ENCODE data around the gene EGF.

EGF gene

DNA sequence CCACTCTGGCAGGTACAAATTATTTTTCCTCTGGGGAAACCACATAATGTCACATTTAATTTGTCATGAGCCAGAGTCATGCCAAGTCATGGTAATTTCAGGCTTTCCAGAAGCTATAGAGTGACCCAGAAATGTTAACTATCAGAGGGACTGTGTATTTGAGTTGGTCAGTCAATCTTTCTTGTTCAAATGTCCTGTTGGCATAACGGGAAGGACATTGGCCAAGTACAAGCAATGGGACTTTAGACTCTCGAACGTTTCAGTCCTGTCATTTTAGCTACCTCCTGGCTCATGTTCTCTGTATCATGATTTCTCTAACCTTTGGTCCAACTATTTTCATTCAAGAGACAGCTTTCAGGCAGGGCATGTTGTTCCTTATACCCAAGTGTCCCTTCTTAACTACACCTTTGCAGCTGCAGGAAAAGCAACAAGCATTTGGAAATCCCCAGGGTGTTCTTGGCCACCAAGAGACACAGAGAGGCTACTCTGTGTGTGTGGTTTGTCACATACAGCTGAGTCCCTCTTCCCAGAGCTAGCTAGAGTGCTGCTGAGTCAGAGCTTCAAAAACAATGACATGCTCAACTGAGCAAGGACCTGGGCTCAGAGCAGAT, 142.6 kb downstream of the EGF start:
- no peak for DNase-seq (ENCODE audit: low read depth in 1 of 2, low spot score in 1 of 2)
- H3K27ac ChIP-seq (replicated peaks), result no peak overlapping the region
- H3K27me3 ChIP-seq (ENCODE audit: insufficient read depth, poor library complexity, severe bottlenecking), result no peaks in the 10 kb centered on the region
- TF ChIP-seq, protein P1, sequence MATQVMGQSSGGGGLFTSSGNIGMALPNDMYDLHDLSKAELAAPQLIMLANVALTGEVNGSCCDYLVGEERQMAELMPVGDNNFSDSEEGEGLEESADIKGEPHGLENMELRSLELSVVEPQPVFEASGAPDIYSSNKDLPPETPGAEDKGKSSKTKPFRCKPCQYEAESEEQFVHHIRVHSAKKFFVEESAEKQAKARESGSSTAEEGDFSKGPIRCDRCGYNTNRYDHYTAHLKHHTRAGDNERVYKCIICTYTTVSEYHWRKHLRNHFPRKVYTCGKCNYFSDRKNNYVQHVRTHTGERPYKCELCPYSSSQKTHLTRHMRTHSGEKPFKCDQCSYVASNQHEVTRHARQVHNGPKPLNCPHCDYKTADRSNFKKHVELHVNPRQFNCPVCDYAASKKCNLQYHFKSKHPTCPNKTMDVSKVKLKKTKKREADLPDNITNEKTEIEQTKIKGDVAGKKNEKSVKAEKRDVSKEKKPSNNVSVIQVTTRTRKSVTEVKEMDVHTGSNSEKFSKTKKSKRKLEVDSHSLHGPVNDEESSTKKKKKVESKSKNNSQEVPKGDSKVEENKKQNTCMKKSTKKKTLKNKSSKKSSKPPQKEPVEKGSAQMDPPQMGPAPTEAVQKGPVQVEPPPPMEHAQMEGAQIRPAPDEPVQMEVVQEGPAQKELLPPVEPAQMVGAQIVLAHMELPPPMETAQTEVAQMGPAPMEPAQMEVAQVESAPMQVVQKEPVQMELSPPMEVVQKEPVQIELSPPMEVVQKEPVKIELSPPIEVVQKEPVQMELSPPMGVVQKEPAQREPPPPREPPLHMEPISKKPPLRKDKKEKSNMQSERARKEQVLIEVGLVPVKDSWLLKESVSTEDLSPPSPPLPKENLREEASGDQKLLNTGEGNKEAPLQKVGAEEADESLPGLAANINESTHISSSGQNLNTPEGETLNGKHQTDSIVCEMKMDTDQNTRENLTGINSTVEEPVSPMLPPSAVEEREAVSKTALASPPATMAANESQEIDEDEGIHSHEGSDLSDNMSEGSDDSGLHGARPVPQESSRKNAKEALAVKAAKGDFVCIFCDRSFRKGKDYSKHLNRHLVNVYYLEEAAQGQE (IDR thresholded peaks at IDR 0.05; ENCODE audit: insufficient replicate concordance, low read depth), result no peak
- TF ChIP-seq POLR2AphosphoS5 (IDR thresholded peaks at IDR 0.05; ENCODE audit: low read depth) (no peak), GABPA (IDR thresholded peaks at IDR 0.05; ENCODE audit: low read depth) (no peak), SPI1 (IDR thresholded peaks at IDR 0.05; ENCODE audit: borderline replicate concordance, low read depth) (no peak)
- TF ChIP-seq, protein P2, sequence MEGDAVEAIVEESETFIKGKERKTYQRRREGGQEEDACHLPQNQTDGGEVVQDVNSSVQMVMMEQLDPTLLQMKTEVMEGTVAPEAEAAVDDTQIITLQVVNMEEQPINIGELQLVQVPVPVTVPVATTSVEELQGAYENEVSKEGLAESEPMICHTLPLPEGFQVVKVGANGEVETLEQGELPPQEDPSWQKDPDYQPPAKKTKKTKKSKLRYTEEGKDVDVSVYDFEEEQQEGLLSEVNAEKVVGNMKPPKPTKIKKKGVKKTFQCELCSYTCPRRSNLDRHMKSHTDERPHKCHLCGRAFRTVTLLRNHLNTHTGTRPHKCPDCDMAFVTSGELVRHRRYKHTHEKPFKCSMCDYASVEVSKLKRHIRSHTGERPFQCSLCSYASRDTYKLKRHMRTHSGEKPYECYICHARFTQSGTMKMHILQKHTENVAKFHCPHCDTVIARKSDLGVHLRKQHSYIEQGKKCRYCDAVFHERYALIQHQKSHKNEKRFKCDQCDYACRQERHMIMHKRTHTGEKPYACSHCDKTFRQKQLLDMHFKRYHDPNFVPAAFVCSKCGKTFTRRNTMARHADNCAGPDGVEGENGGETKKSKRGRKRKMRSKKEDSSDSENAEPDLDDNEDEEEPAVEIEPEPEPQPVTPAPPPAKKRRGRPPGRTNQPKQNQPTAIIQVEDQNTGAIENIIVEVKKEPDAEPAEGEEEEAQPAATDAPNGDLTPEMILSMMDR (IDR thresholded peaks at IDR 0.05; ENCODE audit: insufficient read depth, low read length), result no peak
- H3K4me3 ChIP-seq (replicated peaks; ENCODE audit: insufficient read depth, low read length), result no peak overlapping the region

DNA sequence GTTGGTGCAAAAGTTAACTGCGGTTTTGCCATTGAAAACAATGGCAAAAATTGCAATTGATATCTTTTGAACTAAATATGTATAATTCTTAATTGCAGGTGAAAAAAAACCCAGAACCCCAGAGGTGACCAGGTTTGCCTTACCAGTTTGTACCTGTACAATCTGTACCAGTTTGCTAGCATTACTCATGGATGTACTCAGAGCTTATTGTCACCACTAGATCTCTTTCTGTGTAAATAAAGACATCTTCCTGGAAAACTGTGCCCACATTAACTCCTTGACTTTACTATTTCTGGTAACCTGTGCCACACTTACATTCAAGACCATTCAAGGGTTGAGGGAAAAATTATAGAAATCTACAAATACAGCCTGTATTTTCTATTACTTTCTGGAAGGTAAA, 146.0 kb downstream of the EGF start:
- Histone ChIP-seq H3K27me3 (ENCODE audit: insufficient read depth, poor library complexity, severe bottlenecking) (no peaks in the 10 kb centered on the region), H3K27ac (replicated peaks) (no peak overlapping the region), H3K4me3 (replicated peaks; ENCODE audit: insufficient read depth, low read length) (no peak overlapping the region)
- DNase-seq (ENCODE audit: low read depth in 1 of 2, low spot score in 1 of 2), result no peak
- TF ChIP-seq GABPA (IDR thresholded peaks at IDR 0.05; ENCODE audit: low read depth) (no peak), POLR2AphosphoS5 (IDR thresholded peaks at IDR 0.05; ENCODE audit: low read depth) (no peak), SPI1 (IDR thresholded peaks at IDR 0.05; ENCODE audit: borderline replicate concordance, low read depth) (no peak)
- TF ChIP-seq, protein P2 (IDR thresholded peaks at IDR 0.05; ENCODE audit: insufficient read depth, low read length), result no peak

DNA sequence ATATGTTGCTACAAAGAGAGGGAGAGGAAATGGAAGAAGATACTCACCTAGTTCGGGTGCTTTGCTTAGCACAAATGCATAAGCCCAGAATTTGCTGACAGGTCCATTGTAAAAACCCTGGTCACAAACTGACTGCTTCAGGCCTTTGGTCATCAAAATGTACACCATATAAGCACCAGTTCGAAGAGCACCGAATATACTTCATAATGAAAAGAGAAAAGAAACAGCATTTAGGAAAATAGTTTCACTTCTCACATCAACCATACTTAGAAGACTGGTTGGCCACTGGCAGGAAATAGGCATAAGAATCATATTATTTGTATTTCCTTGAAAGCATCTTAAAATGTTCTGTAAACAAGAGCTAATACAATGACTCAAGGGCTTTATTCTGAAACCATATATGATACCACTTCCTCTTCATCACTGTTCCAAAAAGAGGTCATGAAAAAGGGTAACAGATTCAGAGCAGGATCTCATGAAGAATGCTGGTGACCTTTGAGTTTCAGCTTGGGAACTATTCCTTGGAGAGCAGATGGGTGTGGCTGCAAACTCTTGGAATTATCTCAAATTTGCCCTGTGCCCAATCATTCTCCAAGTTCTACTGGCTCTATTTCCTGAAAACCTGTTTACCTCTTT, 147.0 kb downstream of the EGF start:
- H3K27me3 ChIP-seq (ENCODE audit: insufficient read depth, poor library complexity, severe bottlenecking), result no peaks in the 10 kb centered on the region
- no peak for TF ChIP-seq SPI1 (IDR thresholded peaks at IDR 0.05; ENCODE audit: borderline replicate concordance, low read depth)
- TF ChIP-seq, protein P2 (IDR thresholded peaks at IDR 0.05; ENCODE audit: insufficient read depth, low read length), result no peak
- no peak for TF ChIP-seq GABPA (IDR thresholded peaks at IDR 0.05; ENCODE audit: low read depth)
- TF ChIP-seq, protein P1 (IDR thresholded peaks at IDR 0.05; ENCODE audit: insufficient replicate concordance, low read depth), result no peak
- no peak for TF ChIP-seq POLR2AphosphoS5 (IDR thresholded peaks at IDR 0.05; ENCODE audit: low read depth)
- H3K27ac ChIP-seq (replicated peaks), result no peak overlapping the region
- no peak overlapping the region for H3K4me3 ChIP-seq (replicated peaks; ENCODE audit: insufficient read depth, low read length)
- DNase-seq (ENCODE audit: low read depth in 1 of 2, low spot score in 1 of 2), result no peak

Data from HL-60 (cell line).